ENCODE measurements around the gene TMEM198.

GRCh38 chr2:219557320-219557719 lies 13.5 kb downstream of the TMEM198 start:
- no peak for TF ChIP-seq POLR2A (IDR thresholded peaks at IDR 0.05)
- no peak for TF ChIP-seq CTCF (IDR thresholded peaks at IDR 0.05)
